OCI-LY3 (cell line): Measurements from ENCODE around the gene CACNA1I.

Source experiments
- EZH2phosphoT487 ChIP-seq: fragments of 200-600 bp; shearing (Covaris generic); IDR thresholded peaks from 2 replicates; pipeline ENCODE4 v1.6.1; 2018; ENCODE audit warnings: antibody characterized with exemption, mixed run types, low read depth
- TF ChIP-seq, protein P1 (sequence below): fragments of 200-600, 300-600 bp; sonication (generic); IDR thresholded peaks from 2 replicates; pipeline ENCODE4 v1.5.1; 2014; ENCODE audit warnings: antibody characterized with exemption, low read length, low read depth

DNA sequence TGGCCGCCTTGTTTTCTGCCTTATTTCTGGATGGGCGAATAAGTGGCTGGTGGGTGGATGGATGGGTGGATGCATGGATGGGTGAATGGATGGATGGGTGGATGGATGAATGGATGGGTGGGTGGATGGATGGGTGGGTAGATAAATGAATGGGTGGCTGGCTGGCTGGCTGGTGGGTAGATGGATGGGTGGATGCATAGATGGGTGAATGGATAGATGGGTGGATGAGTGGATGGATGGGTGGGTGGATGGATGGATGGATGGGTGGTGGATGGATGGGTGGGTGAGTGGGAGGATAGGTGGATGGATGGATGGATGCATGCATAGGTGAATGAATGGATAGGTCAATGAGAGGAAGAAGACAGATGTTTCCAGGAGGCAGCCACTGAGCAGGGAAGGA, 98.9 kb downstream of the CACNA1I start:
- TF ChIP-seq, protein P1, sequence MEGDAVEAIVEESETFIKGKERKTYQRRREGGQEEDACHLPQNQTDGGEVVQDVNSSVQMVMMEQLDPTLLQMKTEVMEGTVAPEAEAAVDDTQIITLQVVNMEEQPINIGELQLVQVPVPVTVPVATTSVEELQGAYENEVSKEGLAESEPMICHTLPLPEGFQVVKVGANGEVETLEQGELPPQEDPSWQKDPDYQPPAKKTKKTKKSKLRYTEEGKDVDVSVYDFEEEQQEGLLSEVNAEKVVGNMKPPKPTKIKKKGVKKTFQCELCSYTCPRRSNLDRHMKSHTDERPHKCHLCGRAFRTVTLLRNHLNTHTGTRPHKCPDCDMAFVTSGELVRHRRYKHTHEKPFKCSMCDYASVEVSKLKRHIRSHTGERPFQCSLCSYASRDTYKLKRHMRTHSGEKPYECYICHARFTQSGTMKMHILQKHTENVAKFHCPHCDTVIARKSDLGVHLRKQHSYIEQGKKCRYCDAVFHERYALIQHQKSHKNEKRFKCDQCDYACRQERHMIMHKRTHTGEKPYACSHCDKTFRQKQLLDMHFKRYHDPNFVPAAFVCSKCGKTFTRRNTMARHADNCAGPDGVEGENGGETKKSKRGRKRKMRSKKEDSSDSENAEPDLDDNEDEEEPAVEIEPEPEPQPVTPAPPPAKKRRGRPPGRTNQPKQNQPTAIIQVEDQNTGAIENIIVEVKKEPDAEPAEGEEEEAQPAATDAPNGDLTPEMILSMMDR = no peak
- TF ChIP-seq EZH2phosphoT487 = no peak
